Psoas muscle (tissue), 8 donors: Measurements from ENCODE around the gene KRTAP4-7. TPM values are rescaled to one million over a fixed set of nuclear protein-coding genes. Genes with fewer than 3 reads are reported as not detected.
"Not testable (repeated sequence)": the region's sequence is repeated elsewhere in the genome, so short reads cannot be mapped to it uniquely, and the experiment has no call there.

ENCODE experiments used
- ATAC-seq, 4 donors: fragments of 200-7000 bp; cut with Tn5 transposase; one replicate each; pipeline ENCODE4 v1.9.1; 2020; ENCODE audit warnings: moderate library complexity in 3 of 4, mild to moderate bottlenecking in 2 of 4
- DNase-seq, 2 donors: peaks; one replicate each; pipeline ENCODE4 v3.0.0-alpha.2; 2020
- H3K27ac ChIP-seq: fragments of 200-600 bp; one replicate; pipeline ENCODE4 v1.8.0; 2022
- H3K27me3 ChIP-seq, 3 donors: fragments of 200-600 bp in 1 of 3; one replicate each; pipeline versions ENCODE4 v1.6.1 to v1.8.0; 2013 to 2022; ENCODE audit warnings: low read length in 2 of 3, mild to moderate bottlenecking in 2 of 3, moderate library complexity in 1 of 3; ENCODE audit not compliant: insufficient read depth in 3 of 3
- H3K36me3 ChIP-seq, 2 donors: fragments of 200-600 bp in 1 of 2; one replicate each; pipeline versions ENCODE4 v1.6.1 to v1.8.0; 2013 to 2022; ENCODE audit warnings: low read depth in 1 of 2, mild to moderate bottlenecking in 1 of 2, moderate library complexity in 1 of 2; ENCODE audit not compliant: insufficient read depth in 1 of 2
- H3K4me1 ChIP-seq: fragments of 200-600 bp; one replicate; pipeline ENCODE4 v1.8.0; 2022
- H3K4me3 ChIP-seq: fragments of 200-600 bp; one replicate; pipeline ENCODE4 v1.8.0; 2022; ENCODE audit warnings: mild to moderate bottlenecking
- H3K9me3 ChIP-seq: fragments of 200-600 bp; one replicate; pipeline ENCODE4 v1.8.0; 2022
- CTCF ChIP-seq: fragments of 200-600 bp; IDR thresholded peaks from one replicate; pipeline ENCODE4 v1.8.0; 2022; ENCODE audit warnings: antibody characterized with exemption
- WGBS, 3 donors: extraction: QIAGEN DNeasy Blood & Tissue Kit; methylation state at CpG; one replicate each; pipeline versions ENCODE4 v1.1.6 to v1.1.7; 2013; 5-methylcytosine and 5-hydroxymethylcytosine counted together
- intact Hi-C, 2 donors: fragments of 100-400 bp; cut with DNase I; formaldehyde crosslinking; loops; one replicate each; pipeline versions ENCODE4 v1.11.0 to v1.14.2; 2022
- polyA plus RNA-seq, 3 donors: library from polyadenylated mRNA; stranded (reverse); fragments of 200-250 nt; gene quantifications; one replicate each; pipeline ENCODE4 v1.2.3, GENCODE V29; 2013
- total RNA-seq, 4 donors: library from RNA; stranded (reverse); fragmentation: NEBNext Ultra II Directional in 2 of 4; extraction: Animal tissue kit (Norgen Biotek cat#: 25700) in 2 of 4; gene quantifications; one replicate each; pipeline versions ENCODE4 v1.2.1 to v1.2.4, GENCODE V29; 2021 to 2023
- donor health status: healthy with polysubstance abuse.
- donor health status: DM: no; HTN: no; CAD: no; lungs with moderate emphysema.
- donor health status: Bipolar disorder and iron deficiency.
- donor health status: healthy.
- donor health status: DM: yes; HTN: yes; CAD: no.
- donor health status: DM: no; HTN: no; CAD: no.
- donor health status: DM: no; HTN: no; CAD: no.
- donor health status: DM: yes; HTN: yes; CAD: no.

The KRTAP4-7 gene
- total and polyA plus RNA-seq, 7 donors = not detected

GRCh38 chr17:41069031-41069430 lies 14.9 kb upstream of the KRTAP4-7 start:
- no peak for TF ChIP-seq CTCF
- Histone ChIP-seq H3K27me3 (peaks cover 0 to 1% (median 0%) of the 10 kb centered on the region in 3 donors), H3K9me3 (no peaks in the 10 kb centered on the region), H3K27ac (no peak overlapping the region), H3K4me1 (no peaks in the 10 kb centered on the region), H3K4me3 (no peak overlapping the region), H3K36me3 (no peaks in the 10 kb centered on the region)
- 73 to 75% (median 75%) methylated on average over 3 of the region's 3 CpGs for WGBS, 3 donors
- DNase-seq (no peak), ATAC-seq (no peak)
- intact Hi-C loops = no loop called here

- intact Hi-C loops = no loop called here
- no peaks in the 10 kb centered on the region for H3K4me1 ChIP-seq
- H3K9me3 ChIP-seq = no peaks in the 10 kb centered on the region
- H3K27me3 ChIP-seq = peaks cover 0 to 4% (median 0%) of the 10 kb centered on the region in 3 donors
- DNase-seq (no peak), ATAC-seq (no peak)
- no peak for TF ChIP-seq CTCF
- WGBS, 3 donors = 64 to 77% (median 71%) methylated on average over 5 of the region's 5 CpGs
- no peak overlapping the region for H3K4me3 ChIP-seq
- no peaks in the 10 kb centered on the region for H3K36me3 ChIP-seq
- no peak overlapping the region for H3K27ac ChIP-seq
Observed at GRCh38 chr17:41071606-41072360, 12.2 kb upstream of the KRTAP4-7 start.

- Histone ChIP-seq H3K9me3 (no peaks in the 10 kb centered on the region), H3K4me3 (no peak overlapping the region), H3K36me3 (no peaks in the 10 kb centered on the region), H3K4me1 (no peaks in the 10 kb centered on the region), H3K27ac (no peak overlapping the region), H3K27me3 (peaks cover 0 to 7% (median 0%) of the 10 kb centered on the region in 3 donors)
- 87 to 95% (median 89%) methylated on average over 2 of the region's 2 CpGs for WGBS, 3 donors
- no peak for TF ChIP-seq CTCF
- DNase-seq (no peak), ATAC-seq (no peak)
- intact Hi-C loops = no loop called here
Observed at GRCh38 chr17:41073676-41074075, 10.3 kb upstream of the KRTAP4-7 start.

- ATAC-seq = no peak
- H3K27ac ChIP-seq = no peak overlapping the region
- H3K4me3 ChIP-seq = no peak overlapping the region
- no peak for TF ChIP-seq CTCF
- H3K27me3 ChIP-seq = peaks cover 0 to 7% (median 0%) of the 10 kb centered on the region in 3 donors
- no peaks in the 10 kb centered on the region for H3K9me3 ChIP-seq
- H3K4me1 ChIP-seq = no peaks in the 10 kb centered on the region
- H3K36me3 ChIP-seq = no peaks in the 10 kb centered on the region
- intact Hi-C loops = no loop called here
- DNase-seq = no peak
Observed at GRCh38 chr17:41076788-41077187, 7.2 kb upstream of the KRTAP4-7 start.

- Histone ChIP-seq H3K36me3 (no peaks in the 10 kb centered on the region), H3K27ac (no peak overlapping the region), H3K4me1 (no peaks in the 10 kb centered on the region), H3K4me3 (no peak overlapping the region), H3K27me3 (peaks cover 0 to 3% (median 0%) of the 10 kb centered on the region in 3 donors), H3K9me3 (no peaks in the 10 kb centered on the region)
- intact Hi-C loops = no loop called here
- ATAC-seq (no peak), DNase-seq (no peak)
- TF ChIP-seq CTCF = no peak
- whole genome bisulfite sequencing, 3 donors = 48 to 61% (median 61%) methylated on average over 4 of the region's 4 CpGs
Observed at GRCh38 chr17:41082626-41083025, 1.3 kb upstream of the KRTAP4-7 start.

- H3K4me3 ChIP-seq, H3K4me1 ChIP-seq, ATAC-seq, H3K27ac ChIP-seq, H3K9me3 ChIP-seq, H3K36me3 ChIP-seq, intact Hi-C loops, H3K27me3 ChIP-seq, DNase-seq: not testable (repeated sequence)
- 77 to 81% (median 77%) methylated on average over 2 of the region's 2 CpGs for WGBS, 3 donors
Observed at GRCh38 chr17:41083427-41083826, 523 bp upstream of the KRTAP4-7 start.

GRCh38 chr17:41088760-41089352 lies 4.9 kb downstream of the KRTAP4-7 start:
- 51 to 67% (median 64%) methylated on average over 4 of the region's 4 CpGs for WGBS, 3 donors
- DNase-seq, intact Hi-C loops: not testable (repeated sequence)

More at GRCh38 chr17:41088760-41089352, 4.9 kb downstream of the KRTAP4-7 start:
- ATAC-seq, H3K4me3 ChIP-seq, H3K27ac ChIP-seq, H3K27me3 ChIP-seq, H3K9me3 ChIP-seq, H3K36me3 ChIP-seq, H3K4me1 ChIP-seq: not testable (repeated sequence)
